B cell (primary cell): ENCODE measurements around the gene SDK2.

Source experiments
- CTCF ChIP-seq: fragments of 200-600 bp; IDR thresholded peaks from one replicate; pipeline ENCODE4 v1.8.0; 2022; ENCODE audit warnings: antibody characterized with exemption, mild to moderate bottlenecking
- EZH2 ChIP-seq: IDR thresholded peaks from 2 replicates; pipeline ENCODE4 v1.6.1; 2012; ENCODE audit warnings: borderline replicate concordance, low read depth, mild to moderate bottlenecking, moderate library complexity, low read length; ENCODE audit not compliant: insufficient read depth, poor library complexity, severe bottlenecking

GRCh38 chr17:73356561-73357170 lies 287.6 kb downstream of the SDK2 start:
- TF ChIP-seq CTCF (no peak), EZH2 (no peak)
